Heart left ventricle (tissue), 16 donors: ENCODE data around the gene SMARCA2. TPM values are rescaled to one million over a fixed set of nuclear protein-coding genes. Genes with fewer than 3 reads are reported as not detected.

ENCODE experiments used
- ATAC-seq, 4 donors: fragments of 200-7000 bp; cut with Tn5 transposase; one replicate each; pipeline ENCODE4 v1.9.1; 2020 to 2022; ENCODE audit warnings: moderate library complexity in 4 of 4, mild to moderate bottlenecking in 3 of 4, moderate number of reproducible peaks in 1 of 4
- DNase-seq, 5 donors: peaks; one replicate each; pipeline ENCODE4 v3.0.0-alpha.2; 2020
- H3K27ac ChIP-seq, 12 donors: fragments of 200-600 bp; sonication (generic) in 4 of 12; one replicate each; pipeline versions ENCODE4 v1.5.0 to v1.8.0; 2016 to 2022; ENCODE audit warnings: mild to moderate bottlenecking in 2 of 12
- H3K27me3 ChIP-seq, 9 donors: fragments of 200-600 bp; sonication (generic) in 2 of 9; one replicate each; pipeline versions ENCODE4 v1.5.1 to v1.8.0; 2016 to 2022; ENCODE audit warnings: mild to moderate bottlenecking in 3 of 9
- H3K36me3 ChIP-seq, 9 donors: fragments of 200-600 bp; sonication (generic) in 2 of 9; one replicate each; pipeline versions ENCODE4 v1.5.0 to v1.8.0; 2018 to 2022; ENCODE audit warnings: mild to moderate bottlenecking in 2 of 9
- H3K4me1 ChIP-seq, 12 donors: fragments of 200-600 bp; sonication (generic) in 4 of 12; one replicate each; pipeline versions ENCODE4 v1.5.0 to v1.8.0; 2016 to 2022; ENCODE audit warnings: mild to moderate bottlenecking in 3 of 12
- H3K4me3 ChIP-seq, 12 donors: fragments of 200-600 bp; sonication (generic) in 4 of 12; one replicate each; pipeline versions ENCODE4 v1.5.0 to v1.8.0; 2017 to 2022; ENCODE audit warnings: mild to moderate bottlenecking in 9 of 12, moderate library complexity in 4 of 12
- H3K9me3 ChIP-seq, 12 donors: fragments of 200-600 bp; sonication (generic) in 4 of 12; one replicate each; pipeline versions ENCODE4 v1.5.0 to v1.8.0; 2016 to 2022; ENCODE audit warnings: mild to moderate bottlenecking in 1 of 12
- CTCF ChIP-seq, 12 donors: fragments of 200-600 bp; sonication (generic) in 4 of 12; IDR thresholded peaks; one replicate each; pipeline versions ENCODE4 v1.5.0 to v1.8.0; 2018 to 2022; ENCODE audit warnings: antibody characterized with exemption in 12 of 12, mild to moderate bottlenecking in 5 of 12
- POLR2A ChIP-seq, 2 donors: fragments of 450-650 bp; IDR thresholded peaks; one replicate each; pipeline ENCODE4 v1.6.1; 2017; ENCODE audit warnings: antibody characterized with exemption in 2 of 2, mild to moderate bottlenecking in 2 of 2, moderate library complexity in 2 of 2
- WGBS, 4 donors: extraction: QIAGEN DNeasy Blood & Tissue Kit in 2 of 4; methylation state at CpG; one replicate each; pipeline versions ENCODE4 v1.1.5 to v1.1.7; 2013 to 2018; 5-methylcytosine and 5-hydroxymethylcytosine counted together
- intact Hi-C, 10 donors: fragments of 100-400 bp; cut with DNase I; formaldehyde crosslinking; loops; one replicate each; pipeline versions ENCODE4 v1.11.1 to v1.14.2; 2022
- polyA plus RNA-seq, 2 donors: library from polyadenylated mRNA; stranded (reverse); fragments of 200-250 nt; gene quantifications; one replicate each; pipeline ENCODE4 v1.2.3, GENCODE V29; 2013
- total RNA-seq, 9 donors: library from RNA; depleted of rRNA in 2 of 9; stranded (reverse); fragments of >200 nt in 2 of 9; fragmentation: NEBNext Ultra II Directional in 3 of 9; extraction: Animal tissue kit (Norgen Biotek cat#: 25700) in 3 of 9; gene quantifications; one replicate each; pipeline versions ENCODE4 v1.1.0 to v1.2.4, GENCODE V29; 2016 to 2023
- donor health status: ischemic (EF 13 %, LVEDD 7.1; RV severe dilation, severe dysfunction).
- donor health status: healthy with polysubstance abuse.
- donor health status: DM: no; HTN: yes; CAD: no.
- donor health status: DM: no; HTN: no; CAD: no.
- donor health status: ischemic (EF 25% LVEDD 6.9; RV normal size, moderate dysfunction).
- donor health status: ischemic (EF 25% LVEDD 5.7; RV mildly dilated, moderate dysfunction).
- donor health status: healthy.
- donor health status: DM: yes; HTN: yes; CAD: no.
- donor health status: ischemic (EF 35%, LVEDD 5.7; RV mildly dilated, moderate dysfunction).
- donor health status: nonischemic (EF 11% LVEDD 7.7; RV severe dilation, severe dysfunction).
- donor health status: DM: yes; HTN: yes; CAD: no.
- donor health status: PGD.
- donor health status: ischemic (EF 29% LVEDD 5.4; RV normal size, mild dysfunction).
- donor health status: nonischemic (EF 23%, LVEDD 6.1; RV moderate dilation, normal function).

Gene SMARCA2
- total and polyA plus RNA-seq, 11 donors = 29.3 to 149 (median 103) TPM

GRCh38 chr9:2215921-2216441 lies 200.8 kb downstream of the SMARCA2 start:
- H3K36me3 ChIP-seq = no peaks in the 10 kb centered on the region
- no peaks in the 10 kb centered on the region for H3K27me3 ChIP-seq
- WGBS, 4 donors = 81 to 91% (median 87%) methylated on average over 8 of the region's 8 CpGs
- ATAC-seq = peak in 3 of 4 donors; percentile 53 to 66 (median 64)
- H3K4me3 ChIP-seq = no peak overlapping the region
- no peak for DNase-seq
- intact Hi-C loops = no loop called here
- TF ChIP-seq CTCF (IDR thresholded peaks at IDR 0.05) (no peak), POLR2A (IDR thresholded peaks at IDR 0.05) (no peak)
- H3K9me3 ChIP-seq = peaks cover 0 to 7% (median 0%) of the 10 kb centered on the region in 12 donors
- H3K4me1 ChIP-seq = peaks cover 0 to 16% (median 0%) of the 10 kb centered on the region in 12 donors
- H3K27ac ChIP-seq = no peak overlapping the region

GRCh38 chr9:2216591-2216990 lies 201.4 kb downstream of the SMARCA2 start:
- TF ChIP-seq POLR2A (IDR thresholded peaks at IDR 0.05) = no peak
- TF ChIP-seq CTCF (IDR thresholded peaks at IDR 0.05) = no peak
- intact Hi-C loops = no loop called here
- DNase-seq (no peak), ATAC-seq (no peak)
- no peak overlapping the region for H3K27ac ChIP-seq
- H3K4me1 ChIP-seq = peaks cover 0 to 16% (median 0%) of the 10 kb centered on the region in 12 donors
- peaks cover 0 to 8% (median 0%) of the 10 kb centered on the region in 12 donors for H3K9me3 ChIP-seq
- H3K4me3 ChIP-seq = no peak overlapping the region
- no peaks in the 10 kb centered on the region for H3K27me3 ChIP-seq
- no peaks in the 10 kb centered on the region for H3K36me3 ChIP-seq
- 86 to 93% (median 90%) methylated on average over 2 of the region's 2 CpGs for WGBS, 4 donors

- H3K4me1 ChIP-seq = peaks cover 0 to 16% (median 0%) of the 10 kb centered on the region in 12 donors
- H3K4me3 ChIP-seq = no peak overlapping the region
- H3K27me3 ChIP-seq = no peaks in the 10 kb centered on the region
- no peak overlapping the region for H3K27ac ChIP-seq
- ATAC-seq (no peak), DNase-seq (no peak)
- intact Hi-C loops = no loop called here
- peaks cover 0 to 8% (median 0%) of the 10 kb centered on the region in 12 donors for H3K9me3 ChIP-seq
- H3K36me3 ChIP-seq = no peaks in the 10 kb centered on the region
- WGBS, 4 donors = 82 to 88% (median 84%) methylated on average over 3 of the region's 3 CpGs
- no peak for TF ChIP-seq POLR2A (IDR thresholded peaks at IDR 0.05)
- no peak for TF ChIP-seq CTCF (IDR thresholded peaks at IDR 0.05)
These were observed 202.4 kb downstream of the SMARCA2 start for GRCh38 chr9:2217540-2217939.

GRCh38 chr9:2220036-2220435 lies 204.9 kb downstream of the SMARCA2 start:
- Histone ChIP-seq H3K4me1 (peaks cover 0 to under 1% (median 0%) of the 10 kb centered on the region in 12 donors), H3K4me3 (no peak overlapping the region), H3K36me3 (no peaks in the 10 kb centered on the region), H3K9me3 (peaks cover 0 to 8% (median 0%) of the 10 kb centered on the region in 12 donors), H3K27me3 (no peaks in the 10 kb centered on the region), H3K27ac (no peak overlapping the region)
- DNase-seq = no peak
- TF ChIP-seq POLR2A (IDR thresholded peaks at IDR 0.05) = no peak
- TF ChIP-seq CTCF (IDR thresholded peaks at IDR 0.05) = no peak
- WGBS, 4 donors = 62 to 96% (median 84%) methylated on average over 3 of the region's 3 CpGs
- intact Hi-C loops = no loop called here
- no peak for ATAC-seq
